ENCODE data around the gene RBM33. TPM values are rescaled to one million over a fixed set of nuclear protein-coding genes. Genes with fewer than 3 reads are reported as not detected.
A peak's percentile ranks its signal among the peaks of the same experiment; 100 is the strongest.

RBM33 gene
- total RNA-seq, 4 donors from 2014 or later, result 35.7 to 59.9 (median 44.5) TPM

GRCh38 chr7:155787171-155787851 lies 142.8 kb downstream of the RBM33 start:
- DNase-seq, result no peak
- no peak for TF ChIP-seq CTCF (IDR thresholded peaks at IDR 0.05)
- TF ChIP-seq POLR2A (IDR thresholded peaks at IDR 0.05), result no peak

GRCh38 chr7:155788616-155789000 lies 144.1 kb downstream of the RBM33 start:
- DNase-seq, result no peak
- Histone ChIP-seq H3K27me3 (no peaks in the 10 kb centered on the region), H3K36me3 (no peaks in the 10 kb centered on the region), H3K4me1 (peaks cover 0 to 12% of the 10 kb centered on the region in 2 donors), H3K9me3 (no peaks in the 10 kb centered on the region), H3K4me3 (replicated peaks in 1 of 3) (no peak overlapping the region), H3K27ac (no peak overlapping the region)
- TF ChIP-seq POLR2A (IDR thresholded peaks at IDR 0.05) (no peak), CTCF (IDR thresholded peaks at IDR 0.05) (no peak)
- 89 to 92% methylated on average over 16 to 22 of the region's 22 CpGs for WGBS, 2 donors
- intact Hi-C loops (cut with DNase I), result no loop called here

More at GRCh38 chr7:155787171-155787851, 142.8 kb downstream of the RBM33 start:
- Histone ChIP-seq H3K4me3 (replicated peaks in 1 of 3) (peak overlapping the region in 1 of 3 donors; percentile 1), H3K4me1 (peaks cover 0 to 12% of the 10 kb centered on the region in 2 donors), H3K36me3 (no peaks in the 10 kb centered on the region), H3K27me3 (no peaks in the 10 kb centered on the region), H3K27ac (no peak overlapping the region), H3K9me3 (no peaks in the 10 kb centered on the region)
- 2 to 4% methylated on average over 20 to 42 of the region's 68 CpGs for WGBS, 2 donors
- intact Hi-C loops (cut with DNase I), result no loop called here

GRCh38 chr7:155789001-155789725 lies 144.7 kb downstream of the RBM33 start:
- TF ChIP-seq CTCF (IDR thresholded peaks at IDR 0.05) (no peak), POLR2A (IDR thresholded peaks at IDR 0.05) (no peak)
- no peaks in the 10 kb centered on the region for H3K9me3 ChIP-seq
- WGBS, 2 donors, result 84 to 91% methylated on average over 21 to 25 of the region's 29 CpGs
- intact Hi-C loops (cut with DNase I), result no loop called here
- H3K36me3 ChIP-seq, result no peaks in the 10 kb centered on the region
- no peak overlapping the region for H3K4me3 ChIP-seq (replicated peaks in 1 of 3)
- peaks cover 0 to 12% of the 10 kb centered on the region in 2 donors for H3K4me1 ChIP-seq
- no peak overlapping the region for H3K27ac ChIP-seq
- no peak for DNase-seq
- H3K27me3 ChIP-seq, result no peaks in the 10 kb centered on the region

GRCh38 chr7:155790666-155791065 lies 146.2 kb downstream of the RBM33 start:
- H3K27me3 ChIP-seq, result no peaks in the 10 kb centered on the region
- no peak for DNase-seq
- H3K4me3 ChIP-seq (replicated peaks in 1 of 3), result no peak overlapping the region
- peaks cover 0 to 12% of the 10 kb centered on the region in 2 donors for H3K4me1 ChIP-seq
- H3K27ac ChIP-seq, result no peak overlapping the region
- TF ChIP-seq POLR2A (IDR thresholded peaks at IDR 0.05) (no peak), CTCF (IDR thresholded peaks at IDR 0.05) (no peak)
- intact Hi-C loops (cut with DNase I), result no loop called here
- WGBS, 2 donors, result 77 to 78% methylated on average over 8 of the region's 8 CpGs
- no peaks in the 10 kb centered on the region for H3K36me3 ChIP-seq
- no peaks in the 10 kb centered on the region for H3K9me3 ChIP-seq

GRCh38 chr7:155791214-155791737 lies 146.8 kb downstream of the RBM33 start:
- Histone ChIP-seq H3K4me1 (peaks cover 0 to 12% of the 10 kb centered on the region in 2 donors), H3K36me3 (no peaks in the 10 kb centered on the region), H3K4me3 (replicated peaks in 1 of 3) (no peak overlapping the region), H3K9me3 (no peaks in the 10 kb centered on the region), H3K27me3 (no peaks in the 10 kb centered on the region), H3K27ac (no peak overlapping the region)
- no peak for DNase-seq
- TF ChIP-seq POLR2A (IDR thresholded peaks at IDR 0.05) (no peak), CTCF (IDR thresholded peaks at IDR 0.05) (no peak)
- 78 to 80% methylated on average over 19 of the region's 19 CpGs for whole genome bisulfite sequencing, 2 donors
- intact Hi-C loops (cut with DNase I), result no loop called here

All from thyroid gland (tissue), 4 donors.